ENCODE measurements around the gene UNC13B.

- no peak for TF ChIP-seq CTCF (IDR thresholded peaks at IDR 0.05)
- no peak for TF ChIP-seq POLR2A (IDR thresholded peaks at IDR 0.05)
- TF ChIP-seq POLR2AphosphoS5 (IDR thresholded peaks at IDR 0.05): no peak
These were observed 123.9 kb downstream of the UNC13B start for GRCh38 chr9:35285731-35286130.

Data from sigmoid colon (tissue), 4 donors.